Measurements from ENCODE around the gene RAB3IL1.

RAB3IL1 gene

DNA sequence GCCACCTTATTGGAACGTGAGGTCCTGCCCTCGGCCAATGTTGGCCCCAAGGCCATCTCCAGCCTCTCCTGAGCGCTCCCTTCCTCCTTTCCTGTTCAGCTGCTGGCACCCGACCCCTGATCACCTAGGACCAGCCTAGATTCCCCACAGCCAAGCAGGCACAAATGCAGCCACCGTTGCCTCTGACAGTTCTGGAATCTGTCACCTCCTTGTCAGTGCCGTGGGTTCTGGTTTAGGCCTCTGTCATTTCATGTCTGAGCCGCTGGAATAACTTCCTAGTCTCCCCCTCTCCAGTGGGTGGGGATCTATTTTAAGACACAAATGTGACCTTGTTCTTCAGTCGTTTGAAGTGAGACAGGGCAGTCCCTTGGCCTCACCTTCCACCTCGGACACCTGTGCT is 55.7 kb downstream of the RAB3IL1 start:
- Histone ChIP-seq H3K27ac (replicated peaks) (no peak overlapping the region), H3K27me3 (ENCODE audit: insufficient read depth, poor library complexity, severe bottlenecking) (no peaks in the 10 kb centered on the region), H3K4me3 (replicated peaks; ENCODE audit: insufficient read depth, low read length) (no peak overlapping the region)
- no peak for TF ChIP-seq GABPA (IDR thresholded peaks at IDR 0.05; ENCODE audit: low read depth)
- TF ChIP-seq, protein P1, sequence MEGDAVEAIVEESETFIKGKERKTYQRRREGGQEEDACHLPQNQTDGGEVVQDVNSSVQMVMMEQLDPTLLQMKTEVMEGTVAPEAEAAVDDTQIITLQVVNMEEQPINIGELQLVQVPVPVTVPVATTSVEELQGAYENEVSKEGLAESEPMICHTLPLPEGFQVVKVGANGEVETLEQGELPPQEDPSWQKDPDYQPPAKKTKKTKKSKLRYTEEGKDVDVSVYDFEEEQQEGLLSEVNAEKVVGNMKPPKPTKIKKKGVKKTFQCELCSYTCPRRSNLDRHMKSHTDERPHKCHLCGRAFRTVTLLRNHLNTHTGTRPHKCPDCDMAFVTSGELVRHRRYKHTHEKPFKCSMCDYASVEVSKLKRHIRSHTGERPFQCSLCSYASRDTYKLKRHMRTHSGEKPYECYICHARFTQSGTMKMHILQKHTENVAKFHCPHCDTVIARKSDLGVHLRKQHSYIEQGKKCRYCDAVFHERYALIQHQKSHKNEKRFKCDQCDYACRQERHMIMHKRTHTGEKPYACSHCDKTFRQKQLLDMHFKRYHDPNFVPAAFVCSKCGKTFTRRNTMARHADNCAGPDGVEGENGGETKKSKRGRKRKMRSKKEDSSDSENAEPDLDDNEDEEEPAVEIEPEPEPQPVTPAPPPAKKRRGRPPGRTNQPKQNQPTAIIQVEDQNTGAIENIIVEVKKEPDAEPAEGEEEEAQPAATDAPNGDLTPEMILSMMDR (IDR thresholded peaks at IDR 0.05; ENCODE audit: insufficient read depth, low read length), result no peak
- TF ChIP-seq, protein P2, sequence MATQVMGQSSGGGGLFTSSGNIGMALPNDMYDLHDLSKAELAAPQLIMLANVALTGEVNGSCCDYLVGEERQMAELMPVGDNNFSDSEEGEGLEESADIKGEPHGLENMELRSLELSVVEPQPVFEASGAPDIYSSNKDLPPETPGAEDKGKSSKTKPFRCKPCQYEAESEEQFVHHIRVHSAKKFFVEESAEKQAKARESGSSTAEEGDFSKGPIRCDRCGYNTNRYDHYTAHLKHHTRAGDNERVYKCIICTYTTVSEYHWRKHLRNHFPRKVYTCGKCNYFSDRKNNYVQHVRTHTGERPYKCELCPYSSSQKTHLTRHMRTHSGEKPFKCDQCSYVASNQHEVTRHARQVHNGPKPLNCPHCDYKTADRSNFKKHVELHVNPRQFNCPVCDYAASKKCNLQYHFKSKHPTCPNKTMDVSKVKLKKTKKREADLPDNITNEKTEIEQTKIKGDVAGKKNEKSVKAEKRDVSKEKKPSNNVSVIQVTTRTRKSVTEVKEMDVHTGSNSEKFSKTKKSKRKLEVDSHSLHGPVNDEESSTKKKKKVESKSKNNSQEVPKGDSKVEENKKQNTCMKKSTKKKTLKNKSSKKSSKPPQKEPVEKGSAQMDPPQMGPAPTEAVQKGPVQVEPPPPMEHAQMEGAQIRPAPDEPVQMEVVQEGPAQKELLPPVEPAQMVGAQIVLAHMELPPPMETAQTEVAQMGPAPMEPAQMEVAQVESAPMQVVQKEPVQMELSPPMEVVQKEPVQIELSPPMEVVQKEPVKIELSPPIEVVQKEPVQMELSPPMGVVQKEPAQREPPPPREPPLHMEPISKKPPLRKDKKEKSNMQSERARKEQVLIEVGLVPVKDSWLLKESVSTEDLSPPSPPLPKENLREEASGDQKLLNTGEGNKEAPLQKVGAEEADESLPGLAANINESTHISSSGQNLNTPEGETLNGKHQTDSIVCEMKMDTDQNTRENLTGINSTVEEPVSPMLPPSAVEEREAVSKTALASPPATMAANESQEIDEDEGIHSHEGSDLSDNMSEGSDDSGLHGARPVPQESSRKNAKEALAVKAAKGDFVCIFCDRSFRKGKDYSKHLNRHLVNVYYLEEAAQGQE (IDR thresholded peaks at IDR 0.05; ENCODE audit: insufficient replicate concordance, low read depth), result no peak
- no peak for TF ChIP-seq SPI1 (IDR thresholded peaks at IDR 0.05; ENCODE audit: borderline replicate concordance, low read depth)
- no peak for TF ChIP-seq POLR2AphosphoS5 (IDR thresholded peaks at IDR 0.05; ENCODE audit: low read depth)
- DNase-seq (ENCODE audit: low read depth in 1 of 2, low spot score in 1 of 2), result no peak

DNA sequence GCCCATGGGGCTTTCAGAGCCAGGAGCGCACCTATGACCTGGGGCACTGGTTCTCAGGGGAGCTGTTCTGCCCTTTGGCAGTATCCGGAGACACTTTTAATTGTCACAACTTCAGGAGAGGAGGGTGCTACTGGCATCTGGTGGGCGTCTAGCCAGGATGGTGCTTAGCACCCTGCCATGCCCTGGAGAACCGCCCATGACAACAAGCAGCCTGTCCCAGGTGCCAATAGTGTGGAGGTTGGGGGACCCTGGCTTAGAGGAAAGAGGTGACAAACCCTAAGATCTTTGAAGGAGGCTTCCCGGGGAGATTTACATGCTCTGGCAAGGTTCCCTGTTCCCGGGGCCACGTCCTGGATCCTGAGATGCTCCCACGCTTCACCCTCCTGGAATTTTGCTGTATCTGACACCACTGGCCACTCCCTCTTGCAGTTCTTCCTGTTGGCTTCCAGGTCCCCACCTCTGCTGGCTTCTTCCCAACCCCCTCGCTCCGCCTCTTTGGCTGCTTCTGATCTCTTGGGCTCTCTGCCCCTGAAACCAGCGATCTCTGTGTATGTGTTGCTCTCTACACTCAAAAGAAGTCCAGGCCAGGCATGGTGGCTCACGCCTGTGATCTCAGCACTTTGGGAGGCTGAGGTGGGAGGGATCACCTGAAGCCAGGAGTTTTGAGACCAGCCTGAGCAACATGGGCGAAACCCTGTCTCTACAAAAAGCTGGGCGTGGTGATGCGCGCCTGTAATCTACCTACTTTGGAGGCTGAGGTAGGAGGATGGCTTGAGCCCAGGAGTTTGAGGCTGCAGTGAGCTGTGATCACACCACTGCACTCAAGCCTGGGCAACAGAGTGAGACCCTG is 57.1 kb downstream of the RAB3IL1 start:
- no peak for TF ChIP-seq SPI1 (IDR thresholded peaks at IDR 0.05; ENCODE audit: borderline replicate concordance, low read depth)
- TF ChIP-seq, protein P1 (IDR thresholded peaks at IDR 0.05; ENCODE audit: insufficient read depth, low read length), result no peak
- TF ChIP-seq, protein P2 (IDR thresholded peaks at IDR 0.05; ENCODE audit: insufficient replicate concordance, low read depth), result no peak
- TF ChIP-seq GABPA (IDR thresholded peaks at IDR 0.05; ENCODE audit: low read depth), result no peak
- no peak for TF ChIP-seq POLR2AphosphoS5 (IDR thresholded peaks at IDR 0.05; ENCODE audit: low read depth)
- H3K4me3 ChIP-seq (replicated peaks; ENCODE audit: insufficient read depth, low read length), result no peak overlapping the region
- H3K27me3 ChIP-seq (ENCODE audit: insufficient read depth, poor library complexity, severe bottlenecking), result no peaks in the 10 kb centered on the region
- no peak for DNase-seq (ENCODE audit: low read depth in 1 of 2, low spot score in 1 of 2)
- no peak overlapping the region for H3K27ac ChIP-seq (replicated peaks)

DNA sequence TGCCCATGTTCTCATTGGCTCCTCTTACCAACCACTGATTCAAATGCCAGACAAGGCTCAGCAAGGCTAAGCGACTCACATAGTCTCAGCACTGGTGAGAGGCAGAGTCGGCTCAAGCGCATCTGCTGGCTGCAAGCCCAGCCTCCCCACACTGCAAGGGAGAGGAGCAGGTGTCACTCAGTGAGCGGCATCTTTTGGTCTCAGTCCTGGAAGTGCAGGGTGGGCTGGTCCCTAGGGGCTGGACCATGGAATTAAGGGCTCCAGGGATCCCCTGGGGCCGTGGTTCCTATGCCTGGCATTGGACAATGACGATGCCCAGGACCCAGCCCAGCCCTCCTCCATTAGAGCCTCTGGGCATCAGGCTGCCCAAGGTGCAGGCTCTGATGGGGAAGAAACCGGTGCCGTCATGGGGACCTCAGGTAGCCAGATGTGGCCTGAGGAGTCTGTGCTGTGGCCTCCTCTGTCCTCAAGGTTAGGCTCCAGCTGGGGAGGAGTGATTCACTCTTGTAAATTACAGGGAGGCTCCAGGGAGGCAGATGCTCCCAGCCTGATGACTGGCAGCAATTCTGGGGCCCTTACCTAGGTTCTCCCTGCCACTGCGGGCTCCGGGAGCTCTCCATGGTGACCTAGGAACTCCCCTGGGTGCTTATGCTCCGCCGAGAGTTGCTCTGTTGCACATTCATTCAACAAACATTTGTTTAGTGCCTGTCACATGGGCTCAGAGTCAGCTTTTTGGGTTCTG is 61.3 kb downstream of the RAB3IL1 start:
- no peak for DNase-seq (ENCODE audit: low read depth in 1 of 2, low spot score in 1 of 2)
- no peaks in the 10 kb centered on the region for H3K27me3 ChIP-seq (ENCODE audit: insufficient read depth, poor library complexity, severe bottlenecking)
- TF ChIP-seq, protein P1 (IDR thresholded peaks at IDR 0.05; ENCODE audit: insufficient read depth, low read length), result no peak
- TF ChIP-seq, protein P2 (IDR thresholded peaks at IDR 0.05; ENCODE audit: insufficient replicate concordance, low read depth), result peak; percentile 49
- H3K27ac ChIP-seq (replicated peaks), result no peak overlapping the region
- no peak overlapping the region for H3K4me3 ChIP-seq (replicated peaks; ENCODE audit: insufficient read depth, low read length)

Measured in HL-60 (cell line).